GM20000 (cell line): ENCODE data around the gene PADI1.

Experiments
- DNase-seq: peaks from one replicate; pipeline ENCODE4 v3.0.0; 2012; ENCODE audit warnings: low spot score
- TF ChIP-seq, protein P1 (sequence below): IDR thresholded peaks from 2 replicates; pipeline ENCODE4 v1.5.1; 2012; ENCODE audit warnings: mild to moderate bottlenecking, control low read depth; ENCODE audit errors: extremely low read depth, missing control alignments

Gene PADI1

DNA sequence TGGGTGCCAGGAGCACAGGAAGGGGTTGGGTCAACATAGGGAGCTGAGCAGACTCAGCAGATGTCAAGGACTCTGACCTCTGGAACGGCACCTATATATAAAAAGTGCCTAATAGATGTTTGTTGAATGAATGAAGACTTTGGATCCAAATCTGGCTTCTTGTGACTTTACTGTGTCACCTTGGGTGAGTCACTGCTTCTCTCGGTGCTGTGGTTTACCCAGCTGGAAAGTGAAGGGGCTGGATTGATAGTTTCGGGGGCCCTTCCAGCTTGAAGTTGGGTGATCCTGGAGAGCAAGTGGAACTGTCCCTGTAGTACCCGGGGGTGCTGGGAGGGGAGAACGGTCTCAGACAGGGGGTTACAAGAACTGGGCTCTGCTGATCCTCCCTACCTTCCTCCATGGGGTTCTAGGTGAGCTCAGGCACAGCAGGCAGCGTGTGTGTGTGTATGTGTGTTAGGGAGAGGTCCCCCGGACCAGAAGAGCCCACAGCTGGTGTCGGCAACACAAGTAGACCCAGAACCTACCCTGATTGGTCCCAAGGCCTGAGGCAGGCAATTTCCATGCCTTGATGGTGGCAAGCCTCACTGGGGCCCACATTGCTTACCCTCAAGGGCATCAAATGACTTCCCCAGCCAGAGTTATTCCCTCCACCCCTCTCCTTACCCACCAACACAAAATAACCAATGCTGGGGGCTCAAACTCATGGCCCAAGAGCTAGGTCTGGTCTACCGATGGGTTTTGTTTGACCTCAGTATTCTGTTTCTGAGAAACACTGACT is 5.5 kb upstream of the PADI1 start:
- TF ChIP-seq, protein P1, sequence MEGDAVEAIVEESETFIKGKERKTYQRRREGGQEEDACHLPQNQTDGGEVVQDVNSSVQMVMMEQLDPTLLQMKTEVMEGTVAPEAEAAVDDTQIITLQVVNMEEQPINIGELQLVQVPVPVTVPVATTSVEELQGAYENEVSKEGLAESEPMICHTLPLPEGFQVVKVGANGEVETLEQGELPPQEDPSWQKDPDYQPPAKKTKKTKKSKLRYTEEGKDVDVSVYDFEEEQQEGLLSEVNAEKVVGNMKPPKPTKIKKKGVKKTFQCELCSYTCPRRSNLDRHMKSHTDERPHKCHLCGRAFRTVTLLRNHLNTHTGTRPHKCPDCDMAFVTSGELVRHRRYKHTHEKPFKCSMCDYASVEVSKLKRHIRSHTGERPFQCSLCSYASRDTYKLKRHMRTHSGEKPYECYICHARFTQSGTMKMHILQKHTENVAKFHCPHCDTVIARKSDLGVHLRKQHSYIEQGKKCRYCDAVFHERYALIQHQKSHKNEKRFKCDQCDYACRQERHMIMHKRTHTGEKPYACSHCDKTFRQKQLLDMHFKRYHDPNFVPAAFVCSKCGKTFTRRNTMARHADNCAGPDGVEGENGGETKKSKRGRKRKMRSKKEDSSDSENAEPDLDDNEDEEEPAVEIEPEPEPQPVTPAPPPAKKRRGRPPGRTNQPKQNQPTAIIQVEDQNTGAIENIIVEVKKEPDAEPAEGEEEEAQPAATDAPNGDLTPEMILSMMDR = no peak
- no peak for DNase-seq

DNA sequence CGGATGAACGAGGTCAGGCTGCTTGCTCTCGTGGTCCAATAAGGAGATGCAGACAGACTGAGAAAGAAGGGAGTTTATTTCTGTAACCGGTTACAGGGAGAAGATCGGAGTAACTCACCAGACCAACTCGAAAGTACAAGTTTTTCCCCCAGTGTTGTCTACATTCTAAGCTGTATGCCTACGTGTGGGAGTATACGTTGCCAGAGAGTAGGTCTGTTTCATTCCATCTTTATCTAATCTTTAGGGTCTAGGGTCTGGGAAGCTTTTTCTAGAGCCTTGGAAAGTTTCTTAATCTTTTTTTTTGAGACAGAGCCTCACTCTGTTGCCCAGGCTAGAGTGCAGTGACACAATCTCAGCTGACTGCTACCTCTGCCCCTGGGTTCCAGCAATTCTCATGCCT is 4.7 kb upstream of the PADI1 start:
- TF ChIP-seq, protein P1 = no peak

DNA sequence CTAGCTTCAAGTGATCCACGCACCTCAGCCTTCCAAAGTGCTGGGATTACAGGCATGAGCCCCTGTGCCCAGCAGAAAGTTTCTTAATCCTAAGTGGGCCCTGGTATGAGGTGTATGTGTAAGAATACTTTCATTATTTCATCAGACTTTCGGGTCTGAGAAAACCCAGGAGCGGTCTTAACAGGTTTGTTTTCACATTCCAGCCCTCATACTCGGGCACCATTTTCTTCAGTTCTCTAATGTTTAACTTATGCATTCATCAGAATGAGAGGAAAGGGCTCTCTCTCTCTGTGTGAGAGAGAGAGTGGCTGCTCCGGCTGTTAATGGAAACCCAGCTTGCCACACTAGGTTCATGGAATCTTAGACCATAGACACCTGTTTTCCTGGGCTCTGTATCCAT is 4.2 kb upstream of the PADI1 start:
- DNase-seq = no peak
- TF ChIP-seq, protein P1 = no peak

More for the DNA sequence above, 4.7 kb upstream of the PADI1 start:
- DNase-seq = no peak

DNA sequence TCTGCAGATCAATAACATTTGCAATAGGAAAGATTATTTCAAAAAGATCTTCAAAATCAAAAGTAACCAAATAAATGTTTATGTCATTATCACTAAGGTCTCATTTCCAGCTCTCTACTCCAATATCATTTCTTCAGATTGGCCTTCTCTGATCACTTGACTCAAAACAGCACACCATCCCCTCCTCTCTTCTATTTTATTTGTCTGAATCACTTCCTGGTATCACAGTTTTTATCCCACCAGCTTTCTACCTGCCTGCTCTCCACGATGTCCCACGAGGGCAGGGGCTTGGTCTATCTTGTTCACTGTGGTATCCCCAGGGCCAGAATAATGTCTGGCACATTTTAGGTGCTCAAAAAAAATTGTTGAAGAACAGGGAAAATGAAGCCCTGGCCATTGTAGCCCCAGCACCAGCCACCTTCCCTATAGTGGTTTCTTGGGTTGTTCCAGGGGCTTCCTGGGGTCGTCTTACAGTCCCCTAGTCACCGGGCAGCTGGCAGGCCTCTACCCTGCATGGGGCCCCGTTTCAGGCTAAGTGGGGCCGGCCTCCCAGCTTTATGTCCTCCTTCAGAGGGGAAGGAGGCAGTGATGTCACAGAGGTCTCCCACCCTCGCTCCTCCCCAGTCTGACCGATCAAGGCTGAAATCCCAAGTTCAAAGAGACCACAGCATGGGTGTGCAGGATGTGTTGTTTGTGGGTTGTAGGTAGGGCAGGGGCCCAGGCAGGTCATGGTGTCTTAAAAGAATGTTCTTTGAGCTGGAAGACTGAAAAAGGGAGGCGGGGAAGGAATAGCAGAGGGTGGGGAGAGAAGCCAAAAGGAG is 3.5 kb upstream of the PADI1 start:
- no peak for DNase-seq
- TF ChIP-seq, protein P1 = no peak

DNA sequence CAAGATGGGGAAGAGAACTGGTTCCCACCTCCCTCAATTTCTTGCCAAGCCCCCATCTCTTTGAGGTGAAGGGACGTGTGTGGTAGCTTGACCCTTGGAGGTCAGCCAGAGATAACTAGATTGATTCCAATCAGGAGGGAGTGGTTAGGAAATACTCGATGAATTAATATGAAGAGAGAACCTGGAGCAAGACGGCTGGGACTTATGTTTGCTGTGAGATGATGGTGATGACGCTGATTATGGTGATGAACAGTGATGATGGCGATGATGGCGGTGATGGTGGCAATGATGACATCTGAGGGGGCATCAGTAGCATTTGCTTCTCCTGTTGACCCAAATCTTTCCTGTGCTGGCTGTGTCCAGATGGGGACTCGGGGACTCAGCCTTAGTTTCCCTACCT is 724 bp downstream of the PADI1 start:
- TF ChIP-seq, protein P1 = no peak
- DNase-seq = no peak

DNA sequence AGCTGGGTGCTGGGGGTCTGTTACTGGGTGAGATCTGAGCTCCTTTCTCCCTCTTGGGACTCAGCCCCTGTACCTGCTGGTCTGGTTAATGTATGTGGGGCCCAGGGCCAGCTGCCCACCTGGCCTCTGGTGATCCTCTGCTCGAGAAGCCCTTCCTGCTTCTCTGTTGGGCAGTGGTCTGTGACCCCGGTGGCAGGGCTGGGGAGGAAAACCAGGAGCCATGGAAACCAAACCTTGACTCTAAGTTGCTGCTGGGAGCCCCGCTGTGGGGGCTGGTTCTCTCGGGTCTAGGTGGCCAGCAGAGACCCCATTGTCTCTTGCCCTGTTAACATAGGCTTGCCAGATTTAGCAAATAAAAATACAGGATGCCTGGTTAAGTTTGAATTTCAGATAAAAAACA is 1.3 kb downstream of the PADI1 start:
- no peak for DNase-seq
- TF ChIP-seq, protein P1 = no peak

DNA sequence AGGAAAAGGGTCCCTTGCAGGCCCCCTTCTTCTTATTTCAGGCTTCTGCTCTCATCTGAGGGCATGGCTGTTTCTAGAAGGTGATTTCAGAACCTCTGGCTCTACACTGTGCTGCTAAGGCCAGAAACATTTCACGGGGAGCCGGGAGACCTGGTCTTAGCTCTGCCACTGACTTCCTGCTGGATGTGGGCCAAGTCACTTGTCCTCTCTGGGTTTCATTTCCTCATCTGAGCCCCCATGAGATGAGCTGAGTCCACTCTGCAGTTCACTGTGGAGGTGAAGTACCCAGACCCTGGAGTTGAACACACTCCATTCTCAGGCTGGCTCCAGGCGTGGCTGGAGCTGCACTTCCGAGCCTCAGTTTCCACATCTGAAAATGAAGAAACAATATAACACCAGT is 2.1 kb downstream of the PADI1 start:
- peak; percentile 46 for DNase-seq
- TF ChIP-seq, protein P1 = no peak
